Gastroesophageal sphincter (tissue), 3 donors: ENCODE results near the gene TEX38.

Experiments
- CTCF ChIP-seq, 4 experiments: fragments of 200-600 bp in 2 of 4; fragments of 450-650 bp in 2 of 4; sonication (generic) in 1 of 4; IDR thresholded peaks; one replicate each; pipeline ENCODE4 v1.5.1; 2017 to 2019; ENCODE audit warnings: antibody characterized with exemption in 4 of 4, mild to moderate bottlenecking in 2 of 4, moderate library complexity in 2 of 4
- EP300 ChIP-seq: sonication (generic); formaldehyde crosslinking; IDR thresholded peaks from one replicate; pipeline ENCODE4 v1.6.1; 2017; ENCODE audit warnings: antibody characterized with exemption, mild to moderate bottlenecking
- POLR2A ChIP-seq, 2 donors: fragments of 450-650 bp; IDR thresholded peaks; one replicate each; pipeline ENCODE4 v1.6.1; 2017; ENCODE audit warnings: antibody characterized with exemption in 2 of 2, mild to moderate bottlenecking in 2 of 2, moderate library complexity in 1 of 2

- TF ChIP-seq CTCF (IDR thresholded peaks at IDR 0.05) = no peak
- TF ChIP-seq EP300 = no peak
- TF ChIP-seq POLR2A (IDR thresholded peaks at IDR 0.05) = no peak
Measured at GRCh38 chr1:46649764-46650163, 21.9 kb upstream of the TEX38 start.
